Hepatocyte (in vitro differentiated cells): ENCODE measurements around the gene SCAPER.
"Not testable (repeated sequence)": the region's sequence is repeated elsewhere in the genome, so short reads cannot be mapped to it uniquely, and the experiment has no call there.

Experiments used
- CTCF ChIP-seq: fragments of 200-600 bp; sonication (generic); IDR thresholded peaks from 2 replicates; pipeline ENCODE4 v1.5.1; 2016; ENCODE audit warnings: antibody characterized with exemption, mild to moderate bottlenecking; ENCODE audit not compliant: poor library complexity
- EZH2 ChIP-seq: fragments of 200-600 bp; sonication (generic); IDR thresholded peaks from 2 replicates; pipeline ENCODE4 v1.6.1; 2016; ENCODE audit warnings: antibody characterized with exemption, mild to moderate bottlenecking, borderline replicate concordance

DNA sequence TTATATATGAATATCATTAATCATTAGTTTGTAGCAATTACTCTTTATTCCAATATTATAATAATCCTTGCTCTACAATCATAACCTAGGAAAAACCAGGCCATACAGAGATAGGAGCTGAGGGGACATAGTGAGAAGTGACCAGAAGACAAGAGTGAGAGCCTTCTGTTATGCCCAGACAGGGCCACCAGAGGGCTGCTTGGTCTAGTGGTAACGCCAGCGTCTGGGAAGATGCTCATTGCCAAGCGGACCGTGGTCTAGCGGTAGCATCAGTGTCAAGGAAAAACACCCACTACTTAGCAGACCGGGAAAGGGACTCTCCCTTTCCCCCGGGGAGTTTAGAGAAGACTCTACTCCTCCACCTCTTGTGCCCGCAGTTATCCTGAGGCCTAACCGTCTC lies 172.8 kb downstream of the SCAPER start:
- TF ChIP-seq CTCF, EZH2: not testable (repeated sequence)
